GM23338 (cell line): Measurements from ENCODE around the gene APIP. TPM values are rescaled to one million over a fixed set of nuclear protein-coding genes. Genes with fewer than 3 reads are reported as not detected.

Source experiments
- ATAC-seq: fragments of 200-7000 bp; cut with Tn5 transposase; 3 replicates; pipeline ENCODE4 v1.9.1; 2020
- DNase-seq: peaks from one replicate; pipeline ENCODE4 v3.0.0-alpha.2; 2015; ENCODE audit warnings: low spot score
- H2AFZ ChIP-seq: fragments of 200-600 bp; sonication (generic); 2 replicates; pipeline ENCODE4 v1.8.0; 2016; ENCODE audit warnings: antibody characterized with exemption, mild to moderate bottlenecking, moderate library complexity
- H3F3A ChIP-seq: fragments of 200-600 bp; sonication (generic); replicated peaks from 2 replicates; pipeline ENCODE4 v1.8.0; 2017; ENCODE audit warnings: antibody characterized with exemption, mixed run types, low read depth
- H3K27ac ChIP-seq: fragments of 200-600 bp; sonication (generic); 2 replicates; pipeline ENCODE4 v1.6.1; 2016; ENCODE audit warnings: low read depth
- H3K27me3 ChIP-seq: fragments of 200-600 bp; sonication (generic); 2 replicates; pipeline ENCODE4 v1.8.0; 2016; ENCODE audit warnings: mild to moderate bottlenecking, mixed run types, moderate library complexity; ENCODE audit not compliant: insufficient read depth
- H3K36me3 ChIP-seq: fragments of 200-600 bp; sonication (generic); 2 replicates; pipeline ENCODE4 v1.8.0; 2016; ENCODE audit warnings: mild to moderate bottlenecking; ENCODE audit not compliant: insufficient read depth
- H3K4me1 ChIP-seq: fragments of 200-600 bp; sonication (generic); 2 replicates; pipeline ENCODE4 v1.8.0; 2016; ENCODE audit warnings: mild to moderate bottlenecking, moderate library complexity; ENCODE audit not compliant: insufficient read depth
- H3K4me2 ChIP-seq: fragments of 200-600 bp; sonication (generic); 2 replicates; pipeline ENCODE4 v1.7.1; 2017; ENCODE audit warnings: mixed run types
- H3K4me3 ChIP-seq: fragments of 200-600 bp; sonication (generic); 2 replicates; pipeline ENCODE4 v1.6.1; 2016; ENCODE audit warnings: mixed run types
- H3K79me2 ChIP-seq: fragments of 200-600 bp; sonication (generic); replicated peaks from 2 replicates; pipeline ENCODE4 v1.8.0; 2017; ENCODE audit warnings: mild to moderate bottlenecking; ENCODE audit not compliant: insufficient read depth
- H3K9me2 ChIP-seq: fragments of 200-600 bp; sonication (generic); 2 replicates; pipeline ENCODE4 v1.8.0; 2017; ENCODE audit not compliant: insufficient read depth
- H4K20me1 ChIP-seq: fragments of 200-600 bp; sonication (generic); replicated peaks from 2 replicates; pipeline ENCODE4 v1.8.0; 2017; ENCODE audit warnings: mild to moderate bottlenecking; ENCODE audit not compliant: insufficient read depth
- H3K27ac Mint-ChIP-seq: 2 replicates; pipeline ENCODE4 v1.8.0; 2020; ENCODE audit warnings: inconsistent platforms, mild to moderate bottlenecking, moderate library complexity, mixed read lengths
- H3K27me3 Mint-ChIP-seq: 3 replicates; pipeline ENCODE4 v1.8.0; 2022; ENCODE audit warnings: low read depth, mild to moderate bottlenecking, moderate library complexity, mixed read lengths, inconsistent platforms; ENCODE audit not compliant: insufficient read depth, poor library complexity
- H3K36me3 Mint-ChIP-seq: 3 replicates; pipeline ENCODE4 v1.8.0; 2021; ENCODE audit warnings: low read depth, mild to moderate bottlenecking, inconsistent platforms, moderate library complexity, mixed read lengths
- H3K4me1 Mint-ChIP-seq: 3 replicates; pipeline ENCODE4 v1.8.0; 2020; ENCODE audit warnings: mild to moderate bottlenecking, inconsistent platforms, mixed read lengths
- H3K4me3 Mint-ChIP-seq: 3 replicates; pipeline ENCODE4 v1.8.0; 2021; ENCODE audit warnings: moderate library complexity, mild to moderate bottlenecking, inconsistent platforms, mixed read lengths
- H3K9me3 Mint-ChIP-seq: 3 replicates; pipeline ENCODE4 v1.8.0; 2020; ENCODE audit warnings: moderate library complexity, mild to moderate bottlenecking, inconsistent platforms, mixed read lengths
- CREB1 ChIP-seq: fragments of 250-450 bp; sonication (Bioruptor Pico); IDR thresholded peaks from 2 replicates; pipeline ENCODE4 v1.5.0; 2020; ENCODE audit warnings: low read depth, mild to moderate bottlenecking, moderate library complexity
- EZH2 ChIP-seq: fragments of 200-600 bp; sonication (generic); IDR thresholded peaks from one replicate; pipeline ENCODE4 v1.8.0; 2017; ENCODE audit warnings: antibody characterized with exemption, mild to moderate bottlenecking, low read depth; ENCODE audit not compliant: unreplicated experiment
- EZH2phosphoT487 ChIP-seq: fragments of 200-600 bp; sonication (generic); IDR thresholded peaks from one replicate; pipeline ENCODE4 v1.8.1; 2018; ENCODE audit warnings: antibody characterized with exemption; ENCODE audit not compliant: unreplicated experiment
- JUNB ChIP-seq: IDR thresholded peaks from one replicate; pipeline ENCODE4 v1.6.1; 2016; ENCODE audit warnings: antibody characterized with exemption; ENCODE audit not compliant: unreplicated experiment
- NANOG ChIP-seq: IDR thresholded peaks from 2 replicates; pipeline ENCODE4 v1.6.1; 2016; ENCODE audit warnings: antibody characterized with exemption, borderline replicate concordance
- POLR2AphosphoS5 ChIP-seq: IDR thresholded peaks from 2 replicates; pipeline ENCODE4 v1.6.1; 2016; ENCODE audit warnings: antibody characterized with exemption, low read depth
- STAT1 ChIP-seq: IDR thresholded peaks from one replicate; pipeline ENCODE4 v1.6.1; 2016; ENCODE audit warnings: antibody characterized with exemption; ENCODE audit not compliant: unreplicated experiment
- ZNF331 ChIP-seq: fragments of 250-450 bp; sonication (Bioruptor Pico); IDR thresholded peaks from 2 replicates; pipeline ENCODE4 v1.5.0; 2020; ENCODE audit warnings: low read depth, mild to moderate bottlenecking, moderate library complexity
- polyA plus RNA-seq: library from polyadenylated mRNA; unstranded; fragments of >200 nt; fragmentation: Nextera tagmentation; extraction: Ambion mirVana; gene quantifications from 2 replicates; pipeline ENCODE4 v1.2.1, GENCODE V29; 2016
- total RNA-seq: library from RNA; depleted of rRNA; stranded (reverse); fragments of >200 nt; shearing (Covaris generic); gene quantifications from 2 replicates; pipeline ENCODE4 v1.2.3, GENCODE V29; 2014
- TF ChIP-seq, protein P1 (sequence below): IDR thresholded peaks from 2 replicates; pipeline ENCODE4 v1.6.1; 2016; ENCODE audit warnings: antibody characterized with exemption
- TF ChIP-seq, protein P2 (sequence below): IDR thresholded peaks from one replicate; pipeline ENCODE4 v1.6.1; 2018; ENCODE audit warnings: antibody characterized with exemption; ENCODE audit not compliant: unreplicated experiment
- TF ChIP-seq, protein P3 (sequence below), 2 experiments: fragments of 200-600 bp in 1 of 2; sonication (generic) in 1 of 2; conservative IDR thresholded peaks; 2 replicates each; pipeline versions ENCODE4 v1.5.1 to v1.6.1; 2016 to 2017; ENCODE audit warnings: antibody characterized with exemption in 2 of 2, low read depth in 2 of 2, mild to moderate bottlenecking in 2 of 2, moderate library complexity in 1 of 2

Gene APIP
- total and polyA plus RNA-seq, 2 experiments from 2014 or later, result 35.7 to 50.3 TPM

DNA sequence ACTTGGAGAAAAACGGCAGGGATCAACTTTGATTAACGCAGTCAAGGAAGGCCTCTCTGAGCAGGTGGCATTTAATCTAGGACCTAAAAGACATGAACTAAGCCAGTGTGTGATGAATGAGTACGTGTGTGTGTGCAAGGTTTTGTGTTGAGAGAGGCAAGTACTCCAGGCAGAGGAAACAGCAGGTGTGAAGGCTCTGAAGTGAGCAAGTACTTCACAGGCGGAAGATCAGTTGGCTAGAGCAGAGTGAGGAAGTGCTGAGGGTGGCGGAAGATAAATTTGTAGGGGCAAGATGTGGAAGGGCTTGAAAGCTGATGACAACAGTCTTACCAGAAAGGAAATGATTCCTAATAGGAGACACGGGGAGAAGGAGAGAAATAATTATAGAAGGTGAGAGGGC, 6.8 kb downstream of the APIP start:
- Histone ChIP-seq H4K20me1 (peaks cover 5% of the 10 kb centered on the region; the same call in 1 of the 2 replicates), H3F3A (no peaks in the 10 kb centered on the region), H3K27me3 (no peaks in the 10 kb centered on the region), H3K4me2 (0 out of 2 replicates have a peak overlapping the region, but pooled peaks have one; percentile 17), H3K4me3 (no peak overlapping the region), H2AFZ (no peak overlapping the region), H3K4me1 (peaks cover 47% of the 10 kb centered on the region), H3K79me2 (peaks cover 69% of the 10 kb centered on the region), H3K27ac (no peak overlapping the region), H3K36me3 (no peaks in the 10 kb centered on the region; the same call in 1 of the 2 replicates), H3K9me2 (peaks cover 6% of the 10 kb centered on the region)
- DNase-seq, result no peak
- Mint-ChIP-seq H3K4me3 (no peak overlapping the region), H3K27ac (no peak overlapping the region), H3K27me3 (no peaks in the 10 kb centered on the region), H3K36me3 (peaks cover 19% of the 10 kb centered on the region), H3K4me1 (peaks cover 8% of the 10 kb centered on the region; the same call in 2 of the 3 replicates), H3K9me3 (no peaks in the 10 kb centered on the region)
- no peak for TF ChIP-seq EZH2phosphoT487
- no peak for TF ChIP-seq CREB1 (CRISPR knock-in tag)
- TF ChIP-seq, protein P1, sequence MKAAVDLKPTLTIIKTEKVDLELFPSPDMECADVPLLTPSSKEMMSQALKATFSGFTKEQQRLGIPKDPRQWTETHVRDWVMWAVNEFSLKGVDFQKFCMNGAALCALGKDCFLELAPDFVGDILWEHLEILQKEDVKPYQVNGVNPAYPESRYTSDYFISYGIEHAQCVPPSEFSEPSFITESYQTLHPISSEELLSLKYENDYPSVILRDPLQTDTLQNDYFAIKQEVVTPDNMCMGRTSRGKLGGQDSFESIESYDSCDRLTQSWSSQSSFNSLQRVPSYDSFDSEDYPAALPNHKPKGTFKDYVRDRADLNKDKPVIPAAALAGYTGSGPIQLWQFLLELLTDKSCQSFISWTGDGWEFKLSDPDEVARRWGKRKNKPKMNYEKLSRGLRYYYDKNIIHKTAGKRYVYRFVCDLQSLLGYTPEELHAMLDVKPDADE, result no peak
- no peak for TF ChIP-seq EZH2
- no peak for TF ChIP-seq ZNF331
- TF ChIP-seq JUNB, result no peak
- TF ChIP-seq STAT1, result no peak
- no peak for TF ChIP-seq POLR2AphosphoS5
- TF ChIP-seq, protein P2, sequence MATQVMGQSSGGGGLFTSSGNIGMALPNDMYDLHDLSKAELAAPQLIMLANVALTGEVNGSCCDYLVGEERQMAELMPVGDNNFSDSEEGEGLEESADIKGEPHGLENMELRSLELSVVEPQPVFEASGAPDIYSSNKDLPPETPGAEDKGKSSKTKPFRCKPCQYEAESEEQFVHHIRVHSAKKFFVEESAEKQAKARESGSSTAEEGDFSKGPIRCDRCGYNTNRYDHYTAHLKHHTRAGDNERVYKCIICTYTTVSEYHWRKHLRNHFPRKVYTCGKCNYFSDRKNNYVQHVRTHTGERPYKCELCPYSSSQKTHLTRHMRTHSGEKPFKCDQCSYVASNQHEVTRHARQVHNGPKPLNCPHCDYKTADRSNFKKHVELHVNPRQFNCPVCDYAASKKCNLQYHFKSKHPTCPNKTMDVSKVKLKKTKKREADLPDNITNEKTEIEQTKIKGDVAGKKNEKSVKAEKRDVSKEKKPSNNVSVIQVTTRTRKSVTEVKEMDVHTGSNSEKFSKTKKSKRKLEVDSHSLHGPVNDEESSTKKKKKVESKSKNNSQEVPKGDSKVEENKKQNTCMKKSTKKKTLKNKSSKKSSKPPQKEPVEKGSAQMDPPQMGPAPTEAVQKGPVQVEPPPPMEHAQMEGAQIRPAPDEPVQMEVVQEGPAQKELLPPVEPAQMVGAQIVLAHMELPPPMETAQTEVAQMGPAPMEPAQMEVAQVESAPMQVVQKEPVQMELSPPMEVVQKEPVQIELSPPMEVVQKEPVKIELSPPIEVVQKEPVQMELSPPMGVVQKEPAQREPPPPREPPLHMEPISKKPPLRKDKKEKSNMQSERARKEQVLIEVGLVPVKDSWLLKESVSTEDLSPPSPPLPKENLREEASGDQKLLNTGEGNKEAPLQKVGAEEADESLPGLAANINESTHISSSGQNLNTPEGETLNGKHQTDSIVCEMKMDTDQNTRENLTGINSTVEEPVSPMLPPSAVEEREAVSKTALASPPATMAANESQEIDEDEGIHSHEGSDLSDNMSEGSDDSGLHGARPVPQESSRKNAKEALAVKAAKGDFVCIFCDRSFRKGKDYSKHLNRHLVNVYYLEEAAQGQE, result no peak
- no peak for ATAC-seq

DNA sequence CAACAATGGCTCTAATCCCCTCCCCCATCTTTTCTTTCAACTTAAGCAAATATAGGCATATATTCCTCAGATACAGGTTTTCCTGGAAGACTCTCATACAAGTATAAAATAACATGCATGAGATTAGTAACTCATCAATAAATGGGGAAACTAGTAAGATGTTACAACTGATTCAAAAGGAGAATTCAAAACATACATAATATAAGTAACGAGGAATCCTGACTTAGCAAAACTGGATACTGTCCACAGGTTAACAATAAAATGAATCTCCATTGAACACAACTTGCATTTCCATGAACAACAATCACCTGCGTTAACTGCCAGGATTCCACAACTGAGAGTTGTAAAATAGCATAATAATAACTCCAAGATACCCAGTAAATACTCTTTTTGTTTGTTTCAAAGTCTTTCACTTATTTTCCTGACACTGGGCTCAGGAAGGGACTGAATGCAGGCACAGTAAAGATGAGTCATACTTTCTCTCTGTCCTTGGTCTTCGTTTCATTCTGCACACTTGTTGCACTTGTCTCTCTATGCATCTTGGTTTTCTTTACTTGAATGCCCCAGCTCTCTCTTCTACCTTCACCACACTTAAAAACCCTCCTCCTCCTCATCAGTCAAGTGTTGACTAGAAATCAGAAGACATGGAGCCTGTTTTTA, 8.1 kb downstream of the APIP start:
- Histone ChIP-seq H3K79me2 (peaks cover 64% of the 10 kb centered on the region), H3K27me3 (no peaks in the 10 kb centered on the region), H3K27ac (peak overlapping the region; percentile 65; the same call in 1 of the 2 replicates), H2AFZ (no peak overlapping the region), H3K9me2 (no peaks in the 10 kb centered on the region), H3K4me3 (peak overlapping the region; percentile 10), H3K36me3 (no peaks in the 10 kb centered on the region; the same call in 1 of the 2 replicates), H4K20me1 (peaks cover 5% of the 10 kb centered on the region; the same call in 1 of the 2 replicates), H3K4me1 (peaks cover 47% of the 10 kb centered on the region), H3K4me2 (peak overlapping the region; percentile 60), H3F3A (no peaks in the 10 kb centered on the region)
- Mint-ChIP-seq H3K9me3 (no peaks in the 10 kb centered on the region; the same call in 2 of the 3 replicates), H3K27ac (0 out of 2 replicates have a peak overlapping the region, but pooled peaks have one; percentile 13), H3K27me3 (no peaks in the 10 kb centered on the region), H3K4me3 (no peak overlapping the region), H3K4me1 (peaks cover 9% of the 10 kb centered on the region; the same call in 2 of the 3 replicates), H3K36me3 (peaks cover 13% of the 10 kb centered on the region)
- DNase-seq (no peak), ATAC-seq (no peak)
- TF ChIP-seq, protein P2, result no peak
- no peak for TF ChIP-seq STAT1
- TF ChIP-seq NANOG, result no peak
- TF ChIP-seq, protein P3, sequence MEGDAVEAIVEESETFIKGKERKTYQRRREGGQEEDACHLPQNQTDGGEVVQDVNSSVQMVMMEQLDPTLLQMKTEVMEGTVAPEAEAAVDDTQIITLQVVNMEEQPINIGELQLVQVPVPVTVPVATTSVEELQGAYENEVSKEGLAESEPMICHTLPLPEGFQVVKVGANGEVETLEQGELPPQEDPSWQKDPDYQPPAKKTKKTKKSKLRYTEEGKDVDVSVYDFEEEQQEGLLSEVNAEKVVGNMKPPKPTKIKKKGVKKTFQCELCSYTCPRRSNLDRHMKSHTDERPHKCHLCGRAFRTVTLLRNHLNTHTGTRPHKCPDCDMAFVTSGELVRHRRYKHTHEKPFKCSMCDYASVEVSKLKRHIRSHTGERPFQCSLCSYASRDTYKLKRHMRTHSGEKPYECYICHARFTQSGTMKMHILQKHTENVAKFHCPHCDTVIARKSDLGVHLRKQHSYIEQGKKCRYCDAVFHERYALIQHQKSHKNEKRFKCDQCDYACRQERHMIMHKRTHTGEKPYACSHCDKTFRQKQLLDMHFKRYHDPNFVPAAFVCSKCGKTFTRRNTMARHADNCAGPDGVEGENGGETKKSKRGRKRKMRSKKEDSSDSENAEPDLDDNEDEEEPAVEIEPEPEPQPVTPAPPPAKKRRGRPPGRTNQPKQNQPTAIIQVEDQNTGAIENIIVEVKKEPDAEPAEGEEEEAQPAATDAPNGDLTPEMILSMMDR (conservative IDR thresholded peaks at IDR 0.05; ENCODE audit: low read depth in 2 of 2), result no peak
- no peak for TF ChIP-seq POLR2AphosphoS5
- TF ChIP-seq CREB1 (CRISPR knock-in tag), result no peak
